ENCODE data around the gene PNLIPRP3. TPM values are rescaled to one million over a fixed set of nuclear protein-coding genes. Genes with fewer than 3 reads are reported as not detected.

PNLIPRP3 gene
- total RNA-seq, 1 experiment from 2014 or later = not detected

DNA sequence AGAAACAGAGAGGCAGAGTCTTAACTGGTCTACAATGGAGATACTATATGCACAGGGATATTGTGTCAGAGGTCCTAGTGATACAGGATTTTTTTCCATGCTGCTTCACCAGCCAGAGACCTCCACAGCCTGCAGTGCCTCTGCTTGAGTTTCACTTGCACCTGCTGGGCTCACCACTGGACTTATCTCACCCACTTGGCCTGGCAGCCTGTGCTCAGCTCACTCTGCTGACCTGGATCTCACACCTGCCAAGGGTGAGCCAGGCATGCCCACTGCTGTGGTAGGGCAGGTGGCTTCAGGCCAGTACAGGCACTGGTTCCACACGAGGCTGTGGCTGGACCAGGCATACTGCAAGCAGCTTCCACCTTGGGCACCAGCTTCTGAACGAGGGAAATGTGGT is 36.6 kb downstream of the PNLIPRP3 start:
- Histone ChIP-seq H4K5ac (ENCODE audit: insufficient read length, low read depth, low read length) (no peak overlapping the region), H2AFZ (ENCODE audit: low read length) (no peak overlapping the region), H4K8ac (replicated peaks; ENCODE audit: insufficient read length, low read depth, low read length) (no peak overlapping the region), H3K27me3 (ENCODE audit: insufficient read depth, low read length) (no peaks in the 10 kb centered on the region), H3K4ac (ENCODE audit: low read depth, low read length) (no peak overlapping the region), H3K56ac (ENCODE audit: insufficient read length, low read depth, low read length) (no peak overlapping the region), H4K20me1 (ENCODE audit: control insufficient read depth, insufficient read depth, insufficient read length) (no peaks in the 10 kb centered on the region), H2AK5ac (ENCODE audit: insufficient read length, low read length) (no peak overlapping the region), H2BK20ac (ENCODE audit: low read depth, low read length, poor library complexity, severe bottlenecking) (no peak overlapping the region), H3K79me2 (ENCODE audit: insufficient read depth, low read length) (no peaks in the 10 kb centered on the region), H2BK120ac (ENCODE audit: low read depth, low read length, poor library complexity, severe bottlenecking) (no peak overlapping the region), H3K18ac (ENCODE audit: insufficient read length, low read depth, low read length) (no peak overlapping the region), H3K23me2 (ENCODE audit: insufficient read length, low read depth, low read length, poor library complexity, severe bottlenecking) (no peaks in the 10 kb centered on the region), H3K27ac (ENCODE audit: insufficient read length, low read depth, low read length) (no peak overlapping the region), H3K23ac (ENCODE audit: insufficient read length, low read depth, low read length) (no peak overlapping the region), H3K9me3 (ENCODE audit: control insufficient read depth, low read depth, low read length) (no peaks in the 10 kb centered on the region), H3K79me1 (ENCODE audit: insufficient read depth, low read depth, low read length, poor library complexity, severe bottlenecking) (no peaks in the 10 kb centered on the region), H3K4me2 (ENCODE audit: insufficient read depth, insufficient read length, low read length) (no peak overlapping the region), H2BK15ac (ENCODE audit: low read depth, low read length) (no peak overlapping the region), H3T11ph (ENCODE audit: low read length) (no peak overlapping the region), H2BK5ac (ENCODE audit: insufficient read length, low read length) (no peak overlapping the region), H2BK12ac (ENCODE audit: insufficient read length, low read depth, low read length) (no peak overlapping the region), H3K14ac (ENCODE audit: insufficient read depth, low read length) (no peak overlapping the region), H3K9ac (ENCODE audit: extremely low read depth, insufficient read length, low read length) (no peak overlapping the region), H4K91ac (ENCODE audit: insufficient read length, low read depth, low read length) (no peak overlapping the region), H3K4me1 (ENCODE audit: insufficient read depth, low read length) (no peaks in the 10 kb centered on the region)
- H3K4me3 Mint-ChIP-seq = no peak overlapping the region
- peaks cover 2% of the 10 kb centered on the region; the same call in 1 of the 2 replicates for H3K27me3 Mint-ChIP-seq (ENCODE audit: low read depth)
- no peak overlapping the region; a peak in 1 of 7 replicates for H3K27ac Mint-ChIP-seq
- DNase-seq = no peak
- peaks cover 0 to 4% (median 0%) of the 10 kb centered on the region in 3 experiments; a peak in 2 of 7 replicates for H3K36me3 Mint-ChIP-seq (ENCODE audit: insufficient read depth in 1 of 3, low read depth in 3 of 3)
- TF ChIP-seq, protein P1, sequence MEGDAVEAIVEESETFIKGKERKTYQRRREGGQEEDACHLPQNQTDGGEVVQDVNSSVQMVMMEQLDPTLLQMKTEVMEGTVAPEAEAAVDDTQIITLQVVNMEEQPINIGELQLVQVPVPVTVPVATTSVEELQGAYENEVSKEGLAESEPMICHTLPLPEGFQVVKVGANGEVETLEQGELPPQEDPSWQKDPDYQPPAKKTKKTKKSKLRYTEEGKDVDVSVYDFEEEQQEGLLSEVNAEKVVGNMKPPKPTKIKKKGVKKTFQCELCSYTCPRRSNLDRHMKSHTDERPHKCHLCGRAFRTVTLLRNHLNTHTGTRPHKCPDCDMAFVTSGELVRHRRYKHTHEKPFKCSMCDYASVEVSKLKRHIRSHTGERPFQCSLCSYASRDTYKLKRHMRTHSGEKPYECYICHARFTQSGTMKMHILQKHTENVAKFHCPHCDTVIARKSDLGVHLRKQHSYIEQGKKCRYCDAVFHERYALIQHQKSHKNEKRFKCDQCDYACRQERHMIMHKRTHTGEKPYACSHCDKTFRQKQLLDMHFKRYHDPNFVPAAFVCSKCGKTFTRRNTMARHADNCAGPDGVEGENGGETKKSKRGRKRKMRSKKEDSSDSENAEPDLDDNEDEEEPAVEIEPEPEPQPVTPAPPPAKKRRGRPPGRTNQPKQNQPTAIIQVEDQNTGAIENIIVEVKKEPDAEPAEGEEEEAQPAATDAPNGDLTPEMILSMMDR (conservative IDR thresholded peaks at IDR 0.05) = no peak
- no CpG with 5 or more reads among the region's 2 CpGs for WGBS (ENCODE audit: extremely low coverage, insufficient read length, low lambda C conversion rate)
- H3K4me1 Mint-ChIP-seq = peaks cover 3% of the 10 kb centered on the region in 2 experiments; a peak in 2 of 4 replicates
- H3K9me3 Mint-ChIP-seq = peaks cover 0 to 3% of the 10 kb centered on the region in 2 experiments; a peak in 1 of 5 replicates
